SK-N-SH treated with all-trans-retinoic acid at 6 μM for 48 hours (cell line): ENCODE measurements around the gene DERA.

Experiments
- GLIS3 ChIP-seq: fragments of 250-450 bp; sonication (Bioruptor Pico); IDR thresholded peaks from 2 replicates; pipeline ENCODE4 v1.5.0; 2020; ENCODE audit warnings: mild to moderate bottlenecking, moderate library complexity
- TOX ChIP-seq: fragments of 250-450 bp; sonication (Bioruptor Pico); IDR thresholded peaks from 2 replicates; pipeline ENCODE4 v1.8.0; 2021; ENCODE audit warnings: mild to moderate bottlenecking, moderate library complexity, borderline replicate concordance

DNA sequence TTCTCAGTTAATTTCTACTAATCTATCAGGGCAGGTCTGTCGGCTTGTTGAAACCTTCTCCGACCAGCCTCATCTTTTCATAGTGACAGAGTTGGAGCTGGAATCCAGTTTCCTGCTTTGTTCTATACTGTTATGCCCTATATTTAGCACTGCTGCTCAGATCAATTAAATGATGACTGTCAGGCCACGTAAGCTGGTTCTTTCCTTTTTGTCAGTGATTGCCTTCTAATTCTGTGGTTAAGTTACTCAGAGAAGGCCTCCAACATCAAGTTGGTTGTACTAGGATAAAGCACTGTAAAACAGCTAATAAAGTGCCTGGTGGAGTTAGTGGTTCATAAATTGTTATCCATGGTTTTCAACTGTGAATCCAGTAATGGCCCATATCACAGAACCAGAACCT is 22.6 kb downstream of the DERA start:
- TF ChIP-seq TOX (CRISPR knock-in tag) (no peak), GLIS3 (CRISPR knock-in tag) (no peak)
